Measurements from ENCODE around the gene TLR1.
"Not testable (repeated sequence)": the region's sequence is repeated elsewhere in the genome, so short reads cannot be mapped to it uniquely, and the experiment has no call there.

The TLR1 gene

GRCh38 chr4:38807462-38807861, 2.9 kb upstream of the TLR1 start:
- not testable (repeated sequence) for DNase-seq (ENCODE audit: low read depth)

- not testable (repeated sequence) for DNase-seq (ENCODE audit: low read depth)
Observed at GRCh38 chr4:38806251-38806650, 1.7 kb upstream of the TLR1 start.

GRCh38 chr4:38805530-38806145, 1.0 kb upstream of the TLR1 start:
- no peak for DNase-seq (ENCODE audit: low read depth)

- DNase-seq (ENCODE audit: low read depth): no peak
Observed at GRCh38 chr4:38803833-38804653, 548 bp downstream of the TLR1 start.

GRCh38 chr4:38802561-38803355, 1.8 kb downstream of the TLR1 start:
- no peak for DNase-seq (ENCODE audit: low read depth)

GRCh38 chr4:38800961-38801450, 3.6 kb downstream of the TLR1 start:
- no peak for DNase-seq (ENCODE audit: low read depth)

GRCh38 chr4:38800366-38800765, 4.2 kb downstream of the TLR1 start:
- no peak for DNase-seq (ENCODE audit: low read depth)

GRCh38 chr4:38795087-38795486, 9.5 kb downstream of the TLR1 start:
- DNase-seq (ENCODE audit: low read depth): no peak

- no peak for DNase-seq (ENCODE audit: low read depth)
Observed at GRCh38 chr4:38794051-38794450, 10.5 kb downstream of the TLR1 start.

GRCh38 chr4:38791010-38791409, 13.6 kb downstream of the TLR1 start:
- no peak for DNase-seq (ENCODE audit: low read depth)

GRCh38 chr4:38788317-38788716, 16.3 kb downstream of the TLR1 start:
- DNase-seq (ENCODE audit: low read depth): no peak

GRCh38 chr4:38787693-38788092, 16.9 kb downstream of the TLR1 start:
- DNase-seq (ENCODE audit: low read depth): no peak

- no peak for DNase-seq (ENCODE audit: low read depth)
Observed at GRCh38 chr4:38785901-38786402, 18.6 kb downstream of the TLR1 start.

GRCh38 chr4:38785041-38785790, 19.4 kb downstream of the TLR1 start:
- no peak for DNase-seq (ENCODE audit: low read depth)

GRCh38 chr4:38784141-38784540, 20.4 kb downstream of the TLR1 start:
- no peak for DNase-seq (ENCODE audit: low read depth)

GRCh38 chr4:38783109-38783460, 21.5 kb downstream of the TLR1 start:
- no peak for DNase-seq (ENCODE audit: low read depth)

- no peak for DNase-seq (ENCODE audit: low read depth)
Observed at GRCh38 chr4:38782452-38783108, 22.0 kb downstream of the TLR1 start, which contains the start of gene TLR10. TLR10 (minus strand) TSS chr4:38782990; CDS start chr4:38775590, 7,400 bp downstream.

- no peak for DNase-seq (ENCODE audit: low read depth)
Observed at GRCh38 chr4:38781854-38782261, 22.7 kb downstream of the TLR1 start.

- DNase-seq (ENCODE audit: low read depth): no peak
Observed at GRCh38 chr4:38780833-38781484, 23.6 kb downstream of the TLR1 start.

- DNase-seq (ENCODE audit: low read depth): no peak
Observed at GRCh38 chr4:38779790-38780189, 24.8 kb downstream of the TLR1 start.

- not testable (repeated sequence) for DNase-seq (ENCODE audit: low read depth)
Observed at GRCh38 chr4:38777925-38778324, 26.7 kb downstream of the TLR1 start.

Data from HS-5 (cell line).